AG09319 (cell line): Measurements from ENCODE around the gene NSUN6.

ENCODE experiments used
- DNase-seq: peaks from one replicate; pipeline ENCODE4 v3.0.0-alpha.2; 2010; ENCODE audit warnings: low read depth; ENCODE audit errors: extremely low read depth
- TF ChIP-seq, protein P1 (sequence below): IDR thresholded peaks from 2 replicates; pipeline ENCODE4 v1.5.1; 2011; ENCODE audit warnings: low read depth, mild to moderate bottlenecking, inconsistent platforms, low read length, moderate library complexity

The NSUN6 gene, protein sequence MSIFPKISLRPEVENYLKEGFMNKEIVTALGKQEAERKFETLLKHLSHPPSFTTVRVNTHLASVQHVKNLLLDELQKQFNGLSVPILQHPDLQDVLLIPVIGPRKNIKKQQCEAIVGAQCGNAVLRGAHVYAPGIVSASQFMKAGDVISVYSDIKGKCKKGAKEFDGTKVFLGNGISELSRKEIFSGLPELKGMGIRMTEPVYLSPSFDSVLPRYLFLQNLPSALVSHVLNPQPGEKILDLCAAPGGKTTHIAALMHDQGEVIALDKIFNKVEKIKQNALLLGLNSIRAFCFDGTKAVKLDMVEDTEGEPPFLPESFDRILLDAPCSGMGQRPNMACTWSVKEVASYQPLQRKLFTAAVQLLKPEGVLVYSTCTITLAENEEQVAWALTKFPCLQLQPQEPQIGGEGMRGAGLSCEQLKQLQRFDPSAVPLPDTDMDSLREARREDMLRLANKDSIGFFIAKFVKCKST

DNA sequence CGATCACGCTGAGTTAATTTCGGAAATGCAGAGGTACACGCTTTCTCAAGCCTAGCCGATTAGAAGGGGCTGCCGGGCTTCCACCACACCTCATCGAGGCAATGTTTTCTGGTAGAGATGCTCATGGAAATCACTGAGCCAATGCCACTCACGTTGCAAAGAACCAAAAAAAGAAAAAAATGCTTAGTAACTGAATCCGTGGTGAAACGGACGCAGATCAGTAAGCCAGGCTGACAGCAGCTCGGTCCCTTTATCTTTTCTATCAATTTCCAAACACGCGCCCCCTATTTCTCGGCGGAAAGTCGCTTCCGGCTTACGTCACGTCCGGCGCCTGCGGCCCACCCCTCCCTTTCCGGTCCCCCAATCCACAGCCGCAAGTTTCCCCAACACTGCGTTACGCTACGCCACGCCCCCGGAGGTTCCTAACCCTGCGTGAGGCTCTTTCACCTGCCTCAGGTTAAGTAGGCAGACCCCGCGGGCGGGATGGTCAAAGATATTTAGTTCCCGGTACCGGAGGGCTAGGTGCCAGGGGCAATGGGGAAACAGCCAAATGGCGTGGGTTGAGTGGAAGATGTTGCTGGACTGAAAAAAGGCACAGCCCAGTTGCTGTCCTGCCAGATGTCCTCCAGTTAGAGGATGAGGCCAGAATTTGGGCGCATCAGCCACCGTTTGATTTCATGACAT lies at the start of gene NSUN6:
TSS of gene NSUN6 (minus strand) at position 264 of the 684 bp plus-strand sequence. CDS start 384 bp downstream, outside the sequence.
- DNase-seq: peak; percentile 59

DNA sequence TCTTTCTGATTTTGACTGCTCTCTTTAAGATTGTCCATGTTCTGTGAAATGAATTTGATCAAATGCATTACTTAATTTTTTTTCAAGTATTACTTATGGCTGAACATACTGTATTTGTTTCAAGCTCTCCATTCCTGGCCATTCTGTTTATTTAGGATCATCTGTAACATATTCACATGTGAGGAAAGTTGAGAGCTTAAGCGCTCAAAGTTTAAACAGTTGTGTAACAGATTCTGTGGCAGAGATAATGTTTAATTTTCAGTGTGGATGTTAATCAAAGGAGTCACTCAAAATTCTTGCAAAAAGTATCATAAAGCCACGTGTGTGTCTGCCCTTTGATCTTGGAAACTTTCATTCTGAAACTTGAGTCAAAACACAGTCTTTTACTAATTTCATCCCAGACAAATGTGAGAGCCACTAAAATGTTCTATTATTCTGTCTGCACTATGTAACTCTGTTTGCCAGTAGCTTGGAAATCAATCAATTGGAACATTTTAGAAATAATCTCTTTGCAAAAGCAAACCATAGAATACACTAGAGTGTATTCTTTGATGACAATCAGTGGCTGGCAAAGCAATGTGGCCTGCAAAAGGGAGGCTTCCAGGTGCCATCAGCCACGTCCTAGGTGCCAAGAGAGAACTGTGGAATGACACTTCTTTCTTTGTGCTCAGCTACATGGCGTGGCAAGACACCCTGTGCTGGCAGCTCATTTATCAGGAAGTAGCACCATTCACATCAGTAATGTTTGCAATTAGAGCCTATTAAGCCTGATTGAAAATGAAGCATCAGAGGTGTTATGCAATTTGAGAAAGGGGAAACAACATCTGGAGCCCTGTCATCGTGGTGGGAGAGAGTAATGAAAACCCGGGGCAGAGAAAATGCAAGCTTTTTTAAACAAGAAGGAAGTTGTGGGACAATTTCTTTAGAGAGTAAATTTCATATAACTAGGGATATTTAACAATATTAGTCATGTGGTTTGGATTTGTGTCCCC lies 48.8 kb upstream of the NSUN6 start:
- DNase-seq: no peak
- TF ChIP-seq, protein P1, sequence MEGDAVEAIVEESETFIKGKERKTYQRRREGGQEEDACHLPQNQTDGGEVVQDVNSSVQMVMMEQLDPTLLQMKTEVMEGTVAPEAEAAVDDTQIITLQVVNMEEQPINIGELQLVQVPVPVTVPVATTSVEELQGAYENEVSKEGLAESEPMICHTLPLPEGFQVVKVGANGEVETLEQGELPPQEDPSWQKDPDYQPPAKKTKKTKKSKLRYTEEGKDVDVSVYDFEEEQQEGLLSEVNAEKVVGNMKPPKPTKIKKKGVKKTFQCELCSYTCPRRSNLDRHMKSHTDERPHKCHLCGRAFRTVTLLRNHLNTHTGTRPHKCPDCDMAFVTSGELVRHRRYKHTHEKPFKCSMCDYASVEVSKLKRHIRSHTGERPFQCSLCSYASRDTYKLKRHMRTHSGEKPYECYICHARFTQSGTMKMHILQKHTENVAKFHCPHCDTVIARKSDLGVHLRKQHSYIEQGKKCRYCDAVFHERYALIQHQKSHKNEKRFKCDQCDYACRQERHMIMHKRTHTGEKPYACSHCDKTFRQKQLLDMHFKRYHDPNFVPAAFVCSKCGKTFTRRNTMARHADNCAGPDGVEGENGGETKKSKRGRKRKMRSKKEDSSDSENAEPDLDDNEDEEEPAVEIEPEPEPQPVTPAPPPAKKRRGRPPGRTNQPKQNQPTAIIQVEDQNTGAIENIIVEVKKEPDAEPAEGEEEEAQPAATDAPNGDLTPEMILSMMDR: no peak

More for the DNA sequence above, at the start of gene NSUN6:
- TF ChIP-seq, protein P1: peak; percentile 3; the same call in 1 of the 2 replicates

DNA sequence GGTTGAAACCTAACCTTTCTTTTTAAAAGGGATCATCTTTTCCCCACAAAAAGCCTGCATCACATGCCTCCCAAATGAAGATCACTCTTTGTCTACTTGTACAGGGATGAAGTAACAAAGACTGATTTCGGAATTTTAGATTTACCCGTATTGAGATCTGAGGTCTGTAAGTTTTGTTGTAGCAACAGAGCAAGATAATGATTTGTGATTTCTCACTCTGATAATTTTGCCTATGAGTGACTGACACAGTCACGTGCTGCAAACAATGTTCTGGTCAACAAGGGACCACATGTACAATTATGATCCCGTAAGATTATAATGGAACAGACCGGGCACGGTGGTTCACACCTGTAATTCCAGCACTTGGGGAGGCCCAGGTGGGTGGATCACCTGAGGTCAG lies 39.2 kb upstream of the NSUN6 start:
- TF ChIP-seq, protein P1: no peak
- DNase-seq: no peak

DNA sequence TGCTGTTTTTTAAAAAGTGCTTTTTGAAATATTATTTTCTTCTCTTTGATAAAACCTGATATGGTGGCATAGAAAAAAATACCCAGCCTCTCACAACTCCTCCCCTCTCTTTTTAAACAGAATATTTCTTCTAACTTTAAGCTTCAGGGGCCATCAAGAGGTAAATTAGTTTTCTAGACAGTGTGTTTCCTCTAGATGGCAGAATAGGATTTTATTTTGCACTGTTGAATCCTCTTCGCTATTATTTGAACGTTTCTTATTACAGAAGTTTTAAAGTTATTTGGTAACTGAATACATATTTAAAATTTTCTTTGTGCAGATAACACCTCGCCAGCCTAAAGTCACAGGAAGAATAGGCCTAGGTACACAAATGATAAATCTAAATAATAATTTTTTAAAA lies 38.1 kb upstream of the NSUN6 start:
- peak; percentile 10 for DNase-seq
- TF ChIP-seq, protein P1: peak; percentile 46

DNA sequence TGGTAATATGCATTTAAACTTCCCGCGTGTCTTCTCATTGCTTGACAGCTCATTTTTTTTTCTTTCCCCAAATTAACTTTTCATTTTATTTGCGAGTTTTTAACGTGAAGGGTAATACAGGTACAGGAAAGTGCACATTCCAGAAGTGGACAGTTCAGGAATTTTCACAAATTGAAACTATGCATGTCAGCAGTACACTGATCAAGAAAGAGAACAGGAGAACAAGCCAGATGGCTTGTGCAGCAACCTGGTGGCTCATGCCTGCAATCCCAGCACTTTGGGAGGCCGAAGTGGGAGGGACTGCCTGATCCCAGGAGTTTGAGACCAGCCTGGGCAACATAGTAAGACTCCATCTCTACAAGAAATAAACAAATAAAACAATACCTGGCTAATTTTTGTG lies 36.3 kb upstream of the NSUN6 start:
- TF ChIP-seq, protein P1: no peak
- DNase-seq: no peak

DNA sequence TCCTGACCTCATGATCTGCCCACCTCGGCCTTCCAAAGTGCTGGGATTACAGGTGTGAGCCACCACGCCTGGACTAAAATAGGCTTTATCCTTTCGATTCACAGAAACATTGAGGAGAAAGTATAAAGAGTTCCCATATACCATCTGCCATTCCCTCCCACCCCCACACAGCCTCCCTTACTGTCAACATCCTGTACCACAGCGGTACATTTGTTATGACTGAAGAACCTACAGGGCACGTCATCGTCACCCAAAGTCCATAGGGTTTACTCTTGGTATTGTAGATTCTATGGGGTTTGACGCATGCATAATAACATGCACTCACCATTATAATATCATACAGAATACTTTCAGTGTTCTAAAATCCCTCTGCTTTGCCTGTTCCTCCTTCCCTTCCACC lies 35.8 kb upstream of the NSUN6 start:
- DNase-seq: no peak
- TF ChIP-seq, protein P1: no peak
